ENCODE data around the gene AGAP1. TPM values are rescaled to one million over a fixed set of nuclear protein-coding genes. Genes with fewer than 3 reads are reported as not detected.
"Not testable (repeated sequence)": the region's sequence is repeated elsewhere in the genome, so short reads cannot be mapped to it uniquely, and the experiment has no call there.

Gene AGAP1
- total and polyA plus RNA-seq, 2 donors (not counting 3 experiments of a cell fraction or from before 2014, with no cell fraction given): 10.2 to 20.9 TPM

DNA sequence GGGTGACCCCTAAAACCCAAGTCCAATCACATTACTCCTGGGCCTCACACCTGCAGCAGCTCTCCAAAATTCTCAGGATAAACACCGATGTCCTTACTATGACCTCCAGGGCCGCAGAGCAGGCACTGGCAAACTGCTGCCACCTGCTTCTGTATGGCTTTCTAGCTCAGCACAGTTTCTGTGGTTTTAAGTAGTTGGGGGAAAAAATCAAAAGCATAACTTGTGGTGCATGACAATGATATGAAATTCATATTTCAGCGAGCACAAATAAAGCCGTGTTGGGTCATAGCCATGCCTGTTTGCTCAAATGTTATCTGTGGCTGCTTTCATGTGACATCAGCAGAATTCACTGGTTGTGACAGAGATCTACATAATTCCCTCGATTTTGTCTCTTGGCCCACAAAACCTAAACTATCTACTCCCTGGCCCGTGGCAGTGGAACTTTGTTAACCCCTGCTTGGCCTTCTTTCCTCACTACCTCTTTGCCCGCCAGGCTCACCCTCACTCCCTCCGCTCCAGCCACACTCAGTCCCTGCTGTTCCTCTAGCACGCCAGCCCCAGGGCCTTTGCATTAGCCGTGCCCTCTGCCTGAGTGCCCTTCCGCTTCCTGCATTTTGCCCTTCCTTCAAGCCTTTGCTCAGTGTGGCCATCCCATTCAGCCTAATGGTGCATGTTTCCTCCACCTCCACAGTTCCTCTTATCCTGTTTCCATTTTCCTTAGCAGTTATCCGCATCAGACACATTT lies 108.3 kb downstream of the AGAP1 start:
- no peaks in the 10 kb centered on the region for H3K9me1 ChIP-seq (replicated peaks; ENCODE audit: control insufficient read depth, extremely low read depth, insufficient read depth, low read length)
- dilution Hi-C loops (cut with MboI; ENCODE audit: extremely low pct_ligation_motif_present, low sequenced_read_pairs): no loop called here

DNA sequence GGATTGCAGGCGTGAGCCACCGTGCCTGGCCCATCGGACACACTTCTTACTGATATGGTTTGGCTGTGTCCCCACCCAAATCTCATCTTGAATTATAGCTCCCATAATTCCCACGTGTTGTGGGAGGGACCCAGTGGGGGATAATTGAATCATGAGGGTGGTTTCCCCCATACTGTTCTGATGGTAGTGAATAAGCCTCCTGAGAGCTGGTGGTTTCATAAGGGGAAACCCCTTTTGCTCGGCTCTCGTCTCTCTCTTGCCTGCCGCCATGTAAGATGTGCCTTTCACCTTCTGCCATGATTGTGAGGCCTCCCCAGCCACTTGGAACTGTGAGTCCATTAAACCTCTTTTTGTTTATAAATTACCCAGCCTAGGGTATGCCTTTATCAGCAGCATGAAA lies 109.1 kb downstream of the AGAP1 start:
- intact Hi-C loops (cut with micrococcal nuclease); H3K4me1 ChIP-seq (ENCODE audit: control insufficient read depth, extremely low read depth, insufficient read depth, low read length); FAIRE-seq; H3K27ac ChIP-seq (ENCODE audit: insufficient read depth, low read depth, low read length); H3K9ac ChIP-seq (replicated peaks; ENCODE audit: extremely low read depth, insufficient read depth, low read length); H2AFZ ChIP-seq (ENCODE audit: low read depth, low read length); H3K36me3 ChIP-seq (ENCODE audit: control insufficient read depth in 2 of 2, extremely low read depth in 1 of 2, insufficient read depth in 2 of 2, low read length in 2 of 2); H3K4me3 ChIP-seq (replicated peaks in 1 of 3; ENCODE audit: insufficient read depth in 1 of 3, low read depth in 1 of 3, low read length in 3 of 3); H3K4me2 ChIP-seq (ENCODE audit: insufficient read depth, low read length); dilution Hi-C loops (cut with MboI; ENCODE audit: extremely low pct_ligation_motif_present, low sequenced_read_pairs); H3K9me3 ChIP-seq (replicated peaks; ENCODE audit: control insufficient read depth, insufficient read depth, low read length); POLR2A ChIA-PET; H4K20me1 ChIP-seq (replicated peaks; ENCODE audit: control insufficient read depth, extremely low read depth, insufficient read depth, low read length); CTCF ChIA-PET; H3K27me3 ChIP-seq (ENCODE audit: control insufficient read depth in 2 of 2, insufficient read depth in 2 of 2, low read length in 2 of 2); H3K79me2 ChIP-seq (ENCODE audit: control insufficient read depth, insufficient read depth, low read length); BruUV-seq (replicated peaks); DNase-seq (ENCODE audit: low read depth, low spot score); H3K9me1 ChIP-seq (replicated peaks; ENCODE audit: control insufficient read depth, extremely low read depth, insufficient read depth, low read length): not testable (repeated sequence)

More for the DNA sequence above, 108.3 kb downstream of the AGAP1 start:
- H2AFZ ChIP-seq (ENCODE audit: low read depth, low read length): no peak overlapping the region
- H3K27me3 ChIP-seq (ENCODE audit: control insufficient read depth in 2 of 2, insufficient read depth in 2 of 2, low read length in 2 of 2): no peaks in the 10 kb centered on the region
- H3K4me3 ChIP-seq (replicated peaks in 1 of 3; ENCODE audit: insufficient read depth in 1 of 3, low read depth in 1 of 3, low read length in 3 of 3): no peak overlapping the region
- ChIA-PET POLR2A (no interaction called here), CTCF (no interaction called here)
- no peaks in the 10 kb centered on the region for H3K9me3 ChIP-seq (replicated peaks; ENCODE audit: control insufficient read depth, insufficient read depth, low read length)
- H3K9ac ChIP-seq (replicated peaks; ENCODE audit: extremely low read depth, insufficient read depth, low read length): no peak overlapping the region
- H3K36me3 ChIP-seq (ENCODE audit: control insufficient read depth in 2 of 2, extremely low read depth in 1 of 2, insufficient read depth in 2 of 2, low read length in 2 of 2): no peaks in the 10 kb centered on the region
- TF ChIP-seq, protein P1, sequence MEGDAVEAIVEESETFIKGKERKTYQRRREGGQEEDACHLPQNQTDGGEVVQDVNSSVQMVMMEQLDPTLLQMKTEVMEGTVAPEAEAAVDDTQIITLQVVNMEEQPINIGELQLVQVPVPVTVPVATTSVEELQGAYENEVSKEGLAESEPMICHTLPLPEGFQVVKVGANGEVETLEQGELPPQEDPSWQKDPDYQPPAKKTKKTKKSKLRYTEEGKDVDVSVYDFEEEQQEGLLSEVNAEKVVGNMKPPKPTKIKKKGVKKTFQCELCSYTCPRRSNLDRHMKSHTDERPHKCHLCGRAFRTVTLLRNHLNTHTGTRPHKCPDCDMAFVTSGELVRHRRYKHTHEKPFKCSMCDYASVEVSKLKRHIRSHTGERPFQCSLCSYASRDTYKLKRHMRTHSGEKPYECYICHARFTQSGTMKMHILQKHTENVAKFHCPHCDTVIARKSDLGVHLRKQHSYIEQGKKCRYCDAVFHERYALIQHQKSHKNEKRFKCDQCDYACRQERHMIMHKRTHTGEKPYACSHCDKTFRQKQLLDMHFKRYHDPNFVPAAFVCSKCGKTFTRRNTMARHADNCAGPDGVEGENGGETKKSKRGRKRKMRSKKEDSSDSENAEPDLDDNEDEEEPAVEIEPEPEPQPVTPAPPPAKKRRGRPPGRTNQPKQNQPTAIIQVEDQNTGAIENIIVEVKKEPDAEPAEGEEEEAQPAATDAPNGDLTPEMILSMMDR (IDR thresholded peaks at IDR 0.05; ENCODE audit: extremely low read depth in 1 of 2, insufficient read depth in 1 of 2, low read depth in 1 of 2, low read length in 2 of 2): no peak
- TF ChIP-seq MYC (IDR thresholded peaks at IDR 0.05; ENCODE audit: low read depth, low read length): no peak
- no peak for TF ChIP-seq EZH2 (IDR thresholded peaks at IDR 0.05; ENCODE audit: borderline replicate concordance, low read depth, low read length, severe bottlenecking)
- TF ChIP-seq, protein P2, sequence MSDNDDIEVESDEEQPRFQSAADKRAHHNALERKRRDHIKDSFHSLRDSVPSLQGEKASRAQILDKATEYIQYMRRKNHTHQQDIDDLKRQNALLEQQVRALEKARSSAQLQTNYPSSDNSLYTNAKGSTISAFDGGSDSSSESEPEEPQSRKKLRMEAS (IDR thresholded peaks at IDR 0.05; ENCODE audit: insufficient read depth, insufficient read length): no peak
- TF ChIP-seq FOS (IDR thresholded peaks at IDR 0.05; ENCODE audit: borderline replicate concordance, insufficient read depth, low read length): no peak
- TF ChIP-seq POLR2A (IDR thresholded peaks at IDR 0.05; ENCODE audit: low read depth, low read length): no peak
- TF ChIP-seq POLR2AphosphoS5 (IDR thresholded peaks at IDR 0.05; ENCODE audit: insufficient read depth, low read depth, low read length): no peak
- no peak for TF ChIP-seq JUN (IDR thresholded peaks at IDR 0.05; ENCODE audit: borderline replicate concordance, insufficient read depth, insufficient read length, low read depth)
- no peak for TF ChIP-seq GATA2 (IDR thresholded peaks at IDR 0.05; ENCODE audit: insufficient read depth, insufficient read length, low read depth, low read length)
- FAIRE-seq (no peak), DNase-seq (ENCODE audit: low read depth, low spot score) (no peak)
- H4K20me1 ChIP-seq (replicated peaks; ENCODE audit: control insufficient read depth, extremely low read depth, insufficient read depth, low read length): no peaks in the 10 kb centered on the region
- H3K4me2 ChIP-seq (ENCODE audit: insufficient read depth, low read length): no peak overlapping the region
- no peaks in the 10 kb centered on the region for H3K4me1 ChIP-seq (ENCODE audit: control insufficient read depth, extremely low read depth, insufficient read depth, low read length)
- no peak overlapping the region for H3K27ac ChIP-seq (ENCODE audit: insufficient read depth, low read depth, low read length)
- intact Hi-C loops (cut with micrococcal nuclease): no loop called here
- no TSS peak for BruUV-seq (replicated peaks)
- H3K79me2 ChIP-seq (ENCODE audit: control insufficient read depth, insufficient read depth, low read length): no peaks in the 10 kb centered on the region

All from endothelial cell of umbilical vein (primary cell).